Vagina (tissue), 2 donors: ENCODE measurements around the gene BRPF1. TPM values are rescaled to one million over a fixed set of nuclear protein-coding genes. Genes with fewer than 3 reads are reported as not detected.

Experiments
- DNase-seq, 2 donors: peaks; one replicate each; pipeline ENCODE4 v3.0.0-alpha.2; 2017; ENCODE audit errors: extremely low spot score in 2 of 2
- H3K27ac ChIP-seq: fragments of 200-600 bp; sonication (generic); one replicate; pipeline ENCODE4 v1.5.1; 2019
- H3K27me3 ChIP-seq: fragments of 200-600 bp; sonication (generic); one replicate; pipeline ENCODE4 v1.5.1; 2019
- H3K36me3 ChIP-seq, 2 donors: fragments of 200-600 bp; sonication (generic); one replicate each; pipeline ENCODE4 v1.5.1; 2017 to 2019
- H3K4me1 ChIP-seq: fragments of 200-600 bp; sonication (generic); one replicate; pipeline ENCODE4 v1.5.1; 2019
- H3K4me3 ChIP-seq, 2 donors: fragments of 200-600 bp; sonication (generic); 1 replicate in 1 of 2; 2 replicates in 1 of 2; pipeline ENCODE4 v1.5.1; 2016 to 2019
- H3K9me3 ChIP-seq: fragments of 200-600 bp; sonication (generic); one replicate; pipeline ENCODE4 v1.5.1; 2019
- CTCF ChIP-seq, 3 experiments: fragments of 450-650 bp in 2 of 3; fragments of 200-600 bp in 1 of 3; sonication (generic) in 1 of 3; IDR thresholded peaks; one replicate each; pipeline ENCODE4 v1.5.1; 2017 to 2019; ENCODE audit warnings: antibody characterized with exemption in 3 of 3, mild to moderate bottlenecking in 2 of 3, moderate library complexity in 2 of 3
- POLR2A ChIP-seq, 2 donors: fragments of 450-650 bp; IDR thresholded peaks; one replicate each; pipeline ENCODE4 v1.6.1; 2017; ENCODE audit warnings: antibody characterized with exemption in 2 of 2, mild to moderate bottlenecking in 2 of 2, moderate library complexity in 2 of 2
- POLR2AphosphoS5 ChIP-seq, 2 donors: sonication (generic); formaldehyde crosslinking; IDR thresholded peaks; one replicate each; pipeline ENCODE4 v1.9.0; 2017; ENCODE audit warnings: antibody characterized with exemption in 2 of 2, mild to moderate bottlenecking in 2 of 2, low read depth in 1 of 2; ENCODE audit not compliant: insufficient read depth in 1 of 2
- intact Hi-C: fragments of 100-400 bp; cut with DNase I; formaldehyde crosslinking; loops from one replicate; pipeline ENCODE4 v1.15.1; 2023
- total RNA-seq: library from RNA; depleted of rRNA; stranded (reverse); fragments of >200 nt; gene quantifications from one replicate; pipeline ENCODE4 v1.2.3, GENCODE V29; 2016

BRPF1 gene
- total RNA-seq, 1 donor from 2014 or later, result 16.9 TPM

- intact Hi-C loops, result no loop called here
- H3K4me1 ChIP-seq, result peaks cover 34% of the 10 kb centered on the region
- H3K36me3 ChIP-seq, result peaks cover 0 to 33% of the 10 kb centered on the region in 2 donors
- H3K27me3 ChIP-seq, result no peaks in the 10 kb centered on the region
- DNase-seq, result peak in 1 of 2 donors; percentile 99
- H3K4me3 ChIP-seq, result peak within 1 kb of the TSS; percentile 55 to 59
- TF ChIP-seq POLR2A (IDR thresholded peaks at IDR 0.05), result peak in 1 of 2 donors; percentile 5
- TF ChIP-seq CTCF (IDR thresholded peaks at IDR 0.05), result no peak
- peak; percentile 95 to 97 for TF ChIP-seq POLR2AphosphoS5 (IDR thresholded peaks at IDR 0.05; ENCODE audit: insufficient read depth in 1 of 2, low read depth in 1 of 2)
- H3K27ac ChIP-seq, result peak within 1 kb of the TSS; percentile 91
- no peaks in the 10 kb centered on the region for H3K9me3 ChIP-seq
These were observed 18.4 kb downstream of the BRPF1 start, which contains the start of gene OGG1 for GRCh38 chr3:9749645-9750555. Gene OGG1 (plus strand): TSS chr3:9749952. CDS start chr3:9750287, 335 bp downstream.

- TF ChIP-seq POLR2A (IDR thresholded peaks at IDR 0.05), result no peak
- TF ChIP-seq CTCF (IDR thresholded peaks at IDR 0.05), result no peak
- Histone ChIP-seq H3K27me3 (no peaks in the 10 kb centered on the region), H3K4me1 (peaks cover 38% of the 10 kb centered on the region), H3K4me3 (peak overlapping the region; percentile 55 to 59), H3K36me3 (peaks cover 0 to 28% of the 10 kb centered on the region in 2 donors), H3K27ac (peak overlapping the region; percentile 91), H3K9me3 (no peaks in the 10 kb centered on the region)
- intact Hi-C loops, result no loop called here
- DNase-seq, result no peak
These were observed 19.2 kb downstream of the BRPF1 start for GRCh38 chr3:9750556-9751411.

GRCh38 chr3:9754678-9755077, 23.1 kb downstream of the BRPF1 start:
- DNase-seq, result no peak
- intact Hi-C loops, result no loop called here
- TF ChIP-seq POLR2A (IDR thresholded peaks at IDR 0.05), result no peak
- no peak for TF ChIP-seq CTCF (IDR thresholded peaks at IDR 0.05)
- TF ChIP-seq POLR2AphosphoS5 (IDR thresholded peaks at IDR 0.05; ENCODE audit: insufficient read depth in 1 of 2, low read depth in 1 of 2), result no peak
- H3K9me3 ChIP-seq, result no peaks in the 10 kb centered on the region
- H3K4me3 ChIP-seq, result no peak overlapping the region
- H3K36me3 ChIP-seq, result peaks cover 0 to 45% of the 10 kb centered on the region in 2 donors
- H3K4me1 ChIP-seq, result peaks cover 29% of the 10 kb centered on the region
- no peak overlapping the region for H3K27ac ChIP-seq
- no peaks in the 10 kb centered on the region for H3K27me3 ChIP-seq

- intact Hi-C loops, result no loop called here
- Histone ChIP-seq H3K9me3 (no peaks in the 10 kb centered on the region), H3K4me1 (peaks cover 10% of the 10 kb centered on the region), H3K27ac (no peak overlapping the region), H3K36me3 (peaks cover 0 to 38% of the 10 kb centered on the region in 2 donors), H3K27me3 (no peaks in the 10 kb centered on the region), H3K4me3 (no peak overlapping the region)
- DNase-seq, result no peak
- no peak for TF ChIP-seq POLR2AphosphoS5 (IDR thresholded peaks at IDR 0.05; ENCODE audit: insufficient read depth in 1 of 2, low read depth in 1 of 2)
- TF ChIP-seq CTCF (IDR thresholded peaks at IDR 0.05), result no peak
- no peak for TF ChIP-seq POLR2A (IDR thresholded peaks at IDR 0.05)
These were observed 25.9 kb downstream of the BRPF1 start for GRCh38 chr3:9757427-9757826.
